IMR-90 (cell line): ENCODE results near the gene NFKB1. TPM values are rescaled to one million over a fixed set of nuclear protein-coding genes. Genes with fewer than 3 reads are reported as not detected.

Source experiments
- ATAC-seq: fragments of 200-7000 bp; cut with Tn5 transposase; 2 replicates; pipeline ENCODE4 v1.9.1; 2020; ENCODE audit warnings: low read depth, mild to moderate bottlenecking, moderate library complexity
- BruUV-seq: library from RNA; stranded (reverse); fragments of 400-500 nt; replicated peaks from 2 replicates; lab custom pipeline; 2021; lab: Mats Ljungman, UMichigan
- CTCF ChIA-PET: fragments of 300-600 bp; formaldehyde crosslinking; extraction: SDS; loops from one replicate; lab custom pipeline; 2021; ENCODE audit warnings: antibody characterized with exemption; lab: Yijun Ruan, JAX
- POLR2A ChIA-PET: fragments of 300-600 bp; sonication (Branson Sonifier 250); formaldehyde crosslinking; loops from one replicate; lab custom pipeline; 2022; ENCODE audit warnings: antibody characterized with exemption; ENCODE audit not compliant: unreplicated experiment; lab: Charles Lee
- DNase-seq: peaks from one replicate; pipeline ENCODE4 v3.0.0; 2013
- H2AFZ ChIP-seq: replicated peaks from 2 replicates; pipeline ENCODE3; 2013; ENCODE audit warnings: low read length, mild to moderate bottlenecking; ENCODE audit not compliant: poor library complexity
- H2AK5ac ChIP-seq: 2 replicates; pipeline ENCODE4 v1.6.1; 2013; ENCODE audit warnings: low read depth, low read length, inconsistent platforms
- H2AK9ac ChIP-seq: replicated peaks from 2 replicates; pipeline ENCODE3; 2013; ENCODE audit warnings: mild to moderate bottlenecking, low read depth, low read length, moderate library complexity; ENCODE audit not compliant: poor library complexity
- H2BK120ac ChIP-seq: 2 replicates; pipeline ENCODE4 v1.6.1; 2013; ENCODE audit warnings: low read depth, low read length, inconsistent platforms
- H2BK15ac ChIP-seq: 3 replicates; pipeline ENCODE4 v1.6.1; 2013; ENCODE audit warnings: low read depth, low read length, inconsistent platforms
- H2BK20ac ChIP-seq: 2 replicates; pipeline ENCODE4 v1.6.1; 2013; ENCODE audit warnings: low read depth, mild to moderate bottlenecking, inconsistent platforms, low read length, moderate library complexity
- H2BK5ac ChIP-seq: 2 replicates; pipeline ENCODE4 v1.6.1; 2013; ENCODE audit warnings: mild to moderate bottlenecking, low read depth, low read length, inconsistent platforms; ENCODE audit not compliant: poor library complexity, severe bottlenecking
- H3K14ac ChIP-seq: replicated peaks from 2 replicates; pipeline ENCODE4 v1.6.1; 2013; ENCODE audit warnings: low read depth, low read length, inconsistent platforms
- H3K18ac ChIP-seq: 2 replicates; pipeline ENCODE4 v1.6.1; 2013; ENCODE audit warnings: low read depth, low read length, control low read depth
- H3K23ac ChIP-seq: 2 replicates; pipeline ENCODE4 v1.6.1; 2013; ENCODE audit warnings: low read depth, low read length, inconsistent platforms
- H3K27ac ChIP-seq: 2 replicates; pipeline ENCODE4 v1.5.1; 2013; ENCODE audit warnings: mild to moderate bottlenecking, control low read depth, low read length; ENCODE audit not compliant: insufficient read depth
- H3K27me3 ChIP-seq: 2 replicates; pipeline ENCODE4 v1.6.1; 2013; ENCODE audit warnings: low read length; ENCODE audit not compliant: control insufficient read depth, insufficient read depth
- H3K36me3 ChIP-seq: 2 replicates; pipeline ENCODE4 v1.6.1; 2013; ENCODE audit warnings: low read length, mixed read lengths; ENCODE audit not compliant: control insufficient read depth, insufficient read depth
- H3K4ac ChIP-seq: 2 replicates; pipeline ENCODE4 v1.6.1; 2013; ENCODE audit warnings: low read depth, low read length, inconsistent platforms
- H3K4me1 ChIP-seq: 2 replicates; pipeline ENCODE4 v1.6.1; 2013; ENCODE audit warnings: low read length, mixed read lengths; ENCODE audit not compliant: control insufficient read depth, insufficient read depth
- H3K4me2 ChIP-seq: 2 replicates; pipeline ENCODE4 v1.6.1; 2013; ENCODE audit warnings: low read depth, mild to moderate bottlenecking, control low read depth, low read length, moderate library complexity
- H3K4me3 ChIP-seq: 2 replicates; pipeline ENCODE4 v1.5.1; 2013; ENCODE audit warnings: low read depth, mild to moderate bottlenecking, control low read depth, low read length, moderate library complexity; ENCODE audit not compliant: insufficient read depth
- H3K56ac ChIP-seq: 2 replicates; pipeline ENCODE4 v1.6.1; 2013; ENCODE audit warnings: low read length, inconsistent platforms; ENCODE audit not compliant: insufficient read depth; ENCODE audit errors: extremely low read depth
- H3K79me1 ChIP-seq, 2 experiments: 2 replicates each; pipeline ENCODE4 v1.6.1; 2013; ENCODE audit warnings: low read length in 2 of 2, inconsistent platforms in 1 of 2, low read depth in 1 of 2
- H3K9ac ChIP-seq: 2 replicates; pipeline ENCODE4 v1.6.1; 2013; ENCODE audit warnings: low read depth, low read length, control low read depth
- H3K9me1 ChIP-seq: 2 replicates; pipeline ENCODE4 v1.6.1; 2013; ENCODE audit warnings: low read length, inconsistent platforms; ENCODE audit not compliant: insufficient read depth
- H3K9me3 ChIP-seq: 2 replicates; pipeline ENCODE4 v1.6.1; 2013; ENCODE audit warnings: low read length; ENCODE audit not compliant: control insufficient read depth, insufficient read depth
- H4K20me1 ChIP-seq: 2 replicates; pipeline ENCODE4 v1.6.1; 2013; ENCODE audit warnings: low read length, inconsistent platforms; ENCODE audit not compliant: insufficient read depth
- H4K5ac ChIP-seq: 2 replicates; pipeline ENCODE4 v1.6.1; 2013; ENCODE audit warnings: mild to moderate bottlenecking, low read depth, low read length, control low read depth
- H4K8ac ChIP-seq, 2 experiments: 2 replicates each; pipeline ENCODE4 v1.6.1; 2013; ENCODE audit warnings: low read depth in 2 of 2, low read length in 2 of 2, control low read depth in 1 of 2, inconsistent platforms in 1 of 2
- H4K91ac ChIP-seq: 2 replicates; pipeline ENCODE4 v1.6.1; 2013; ENCODE audit warnings: low read depth, low read length, inconsistent platforms; ENCODE audit not compliant: insufficient read depth
- BHLHE40 ChIP-seq: fragments of 150-350 bp; IDR thresholded peaks from 2 replicates; pipeline ENCODE4 v1.6.1; 2016; ENCODE audit warnings: mild to moderate bottlenecking, low read depth, low read length
- CEBPB ChIP-seq: IDR thresholded peaks from 2 replicates; pipeline ENCODE4 v1.6.1; 2012; ENCODE audit warnings: low read depth, low read length, improper control_type of control experiment
- CHD1 ChIP-seq: IDR thresholded peaks from 2 replicates; pipeline ENCODE4 v1.6.1; 2012; ENCODE audit warnings: low read depth, low read length, improper control_type of control experiment
- CTCF ChIP-seq: conservative IDR thresholded peaks from 2 replicates; pipeline ENCODE4 v1.5.1; 2012; ENCODE audit warnings: mild to moderate bottlenecking, low read depth, low read length, improper control_type of control experiment
- ELK1 ChIP-seq: fragments of 150-350 bp; IDR thresholded peaks from 2 replicates; pipeline ENCODE4 v1.6.1; 2016; ENCODE audit warnings: low read depth, mild to moderate bottlenecking, low read length, moderate library complexity, borderline replicate concordance
- FOS ChIP-seq: fragments of 150-350 bp; IDR thresholded peaks from 2 replicates; pipeline ENCODE4 v1.6.1; 2016; ENCODE audit warnings: low read depth, low read length
- MAFK ChIP-seq: IDR thresholded peaks from 2 replicates; pipeline ENCODE4 v1.6.1; 2012; ENCODE audit warnings: low read depth, low read length, improper control_type of control experiment
- MAZ ChIP-seq: IDR thresholded peaks from 2 replicates; pipeline ENCODE4 v1.6.1; 2012; ENCODE audit warnings: low read depth, mild to moderate bottlenecking, low read length, improper control_type of control experiment, moderate library complexity, borderline replicate concordance
- MXI1 ChIP-seq: IDR thresholded peaks from 2 replicates; pipeline ENCODE4 v1.6.1; 2012; ENCODE audit warnings: low read depth, mild to moderate bottlenecking, low read length, moderate library complexity, borderline replicate concordance
- NFE2L2 ChIP-seq: fragments of 150-350 bp; IDR thresholded peaks from 2 replicates; pipeline ENCODE4 v1.6.1; 2016; ENCODE audit warnings: low read depth, mild to moderate bottlenecking, low read length
- POLR2A ChIP-seq: IDR thresholded peaks from 2 replicates; pipeline ENCODE4 v1.6.1; 2012; ENCODE audit warnings: mild to moderate bottlenecking, low read depth, low read length
- RAD21 ChIP-seq: IDR thresholded peaks from 2 replicates; pipeline ENCODE4 v1.6.1; 2012; ENCODE audit warnings: low read length, improper control_type of control experiment
- RCOR1 ChIP-seq: IDR thresholded peaks from 2 replicates; pipeline ENCODE4 v1.6.1; 2012; ENCODE audit warnings: mild to moderate bottlenecking, low read length, improper control_type of control experiment; ENCODE audit not compliant: insufficient replicate concordance
- RFX5 ChIP-seq: IDR thresholded peaks from 2 replicates; pipeline ENCODE4 v1.8.0; 2012; ENCODE audit warnings: low read depth, mild to moderate bottlenecking, low read length, moderate library complexity
- SMC3 ChIP-seq: fragments of 150-350 bp; IDR thresholded peaks from 2 replicates; pipeline ENCODE4 v1.6.1; 2016; ENCODE audit warnings: low read depth, mild to moderate bottlenecking, antibody characterized with exemption, low read length, moderate library complexity
- USF2 ChIP-seq: fragments of 150-350 bp; IDR thresholded peaks from 2 replicates; pipeline ENCODE4 v1.6.1; 2017; ENCODE audit warnings: mild to moderate bottlenecking, antibody characterized with exemption, low read length, low read depth
- WGBS, 2 experiments: methylation state at CpG; one replicate each; pipeline versions ENCODE4 v1.1.5 to v1.1.7; 2013; ENCODE audit warnings: missing lambda C conversion rate in 2 of 2; ENCODE audit not compliant: insufficient read length in 1 of 2; ENCODE audit errors: extremely low coverage in 2 of 2; 5-methylcytosine and 5-hydroxymethylcytosine counted together
- dilution Hi-C: fragments of 300-500 bp; cut with HindIII; formaldehyde crosslinking; loops from one replicate; pipeline ENCODE4 v1.14.3; 2018; ENCODE audit warnings: low sequenced_read_pairs; ENCODE audit not compliant: unreplicated experiment
- in situ Hi-C: fragments of 300-500 bp; cut with MboI; formaldehyde crosslinking; loops from 3 replicates; pipeline ENCODE4 v1.14.3; 2019; ENCODE audit warnings: low sequenced_read_pairs, inconsistent platforms, mixed read lengths
- intact Hi-C: fragments of 100-400 bp; cut with micrococcal nuclease; formaldehyde crosslinking; loops from 2 replicates; pipeline ENCODE4 v1.10.0; 2022
- polyA plus RNA-seq, 3 experiments: library from polyadenylated mRNA; depleted of rRNA; stranded (reverse); fragments of >200 nt; gene quantifications; 2 replicates each; pipeline ENCODE4 v1.2.3, GENCODE V29; 2012; ENCODE audit warnings: low replicate concordance in 1 of 3
- total RNA-seq: library from RNA; depleted of rRNA; stranded (reverse); fragments of >200 nt; gene quantifications from 2 replicates; pipeline ENCODE4 v1.2.3, GENCODE V29; 2012

The NFKB1 gene
- total and polyA plus RNA-seq, 2 of the 4 experiments (the other 2 are of a cell fraction): 19.8 to 24.6 TPM

GRCh38 chr4:102492531-102493241 lies 8.5 kb upstream of the NFKB1 start:
- H3K4ac ChIP-seq: no peak overlapping the region
- no peak overlapping the region for H2AK9ac ChIP-seq
- no peaks in the 10 kb centered on the region for H3K4me1 ChIP-seq
- H3K4me2 ChIP-seq: no peak overlapping the region
- H3K79me1 ChIP-seq: no peaks in the 10 kb centered on the region
- no peak for ATAC-seq
- no peak overlapping the region for H2AFZ ChIP-seq
- H2BK5ac ChIP-seq: no peak overlapping the region
- H2BK15ac ChIP-seq: no peak overlapping the region
- 0 out of 2 replicates have a peak, but pooled peaks cover 3% of the 10 kb centered on the region for H3K9me1 ChIP-seq
- POLR2A ChIA-PET: no interaction called here
- H3K9me3 ChIP-seq: no peaks in the 10 kb centered on the region
- intact Hi-C loops: no loop called here
- H4K8ac ChIP-seq: no peak overlapping the region
- H3K23ac ChIP-seq: no peak overlapping the region
- H3K27ac ChIP-seq: no peak overlapping the region
- in situ Hi-C loops: no loop called here
- no TSS peak for BruUV-seq
- peak; percentile 10 for DNase-seq
- CTCF ChIA-PET: no interaction called here
- no peak overlapping the region for H4K91ac ChIP-seq
- H3K4me3 ChIP-seq: no peak overlapping the region
- no peak overlapping the region for H2AK5ac ChIP-seq
- H3K56ac ChIP-seq: no peak overlapping the region
- H4K20me1 ChIP-seq: no peaks in the 10 kb centered on the region
- H2BK120ac ChIP-seq: no peak overlapping the region
- no peaks in the 10 kb centered on the region for H3K36me3 ChIP-seq
- no peak overlapping the region for H3K9ac ChIP-seq
- dilution Hi-C loops: no loop called here
- no peak overlapping the region for H4K5ac ChIP-seq
- H3K18ac ChIP-seq: no peak overlapping the region
- no CpG with 5 or more reads among the region's 2 CpGs for WGBS, 2 experiments
- no peak overlapping the region for H2BK20ac ChIP-seq
- no peak overlapping the region for H3K14ac ChIP-seq
- no peaks in the 10 kb centered on the region for H3K27me3 ChIP-seq
- TF ChIP-seq BHLHE40 (no peak), MXI1 (no peak), CHD1 (no peak), NFE2L2 (no peak), USF2 (no peak), RFX5 (no peak), CTCF (no peak), MAZ (no peak), POLR2A (no peak), ELK1 (no peak), FOS (no peak), SMC3 (no peak), CEBPB (no peak), RAD21 (no peak), MAFK (no peak), RCOR1 (no peak)
